Measurements from ENCODE around the gene MFSD6. TPM values are rescaled to one million over a fixed set of nuclear protein-coding genes. Genes with fewer than 3 reads are reported as not detected.

The MFSD6 gene
- polyA plus RNA-seq, 3 donors, result 8.8 to 15.7 (median 12.9) TPM

DNA sequence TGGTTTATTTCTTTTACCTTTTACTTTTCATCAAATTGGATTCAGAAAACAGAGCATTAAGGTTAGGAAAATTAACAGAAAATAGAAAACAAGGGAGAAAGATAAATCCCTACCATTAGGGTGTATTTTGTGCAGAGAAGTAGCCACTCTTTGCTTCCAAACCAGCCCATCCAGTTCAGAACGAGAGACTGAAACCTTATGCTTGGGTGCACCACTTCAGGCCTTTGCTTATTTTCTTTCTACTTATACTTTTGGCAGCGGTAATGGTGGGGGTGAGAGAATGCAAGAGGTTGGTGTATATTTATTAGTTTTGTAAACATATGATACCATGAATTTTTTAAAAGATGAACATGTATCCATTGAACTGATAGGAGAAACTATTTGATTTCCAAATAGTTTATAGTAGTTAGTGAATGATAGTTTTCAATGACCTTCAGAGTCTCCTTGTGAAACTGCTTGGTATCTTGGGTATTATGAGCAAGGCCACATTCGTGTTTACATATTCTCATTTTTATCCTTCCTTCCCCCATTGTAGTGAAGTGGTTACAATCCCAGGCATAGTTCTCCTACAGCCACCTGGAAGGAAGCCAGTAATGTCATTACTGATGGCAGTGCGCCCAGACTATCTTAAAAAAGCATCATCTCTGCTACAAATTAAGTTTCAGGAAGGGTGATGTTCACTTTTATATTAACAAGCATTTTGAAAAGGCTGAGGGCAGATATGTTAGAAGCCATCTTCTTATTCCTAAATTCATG is 60.8 kb downstream of the MFSD6 start:
- Histone ChIP-seq H2AFZ (ENCODE audit: insufficient read depth, low read depth, low read length, poor library complexity, severe bottlenecking) (no peak overlapping the region), H4K20me1 (ENCODE audit: insufficient read depth, low read length) (peaks cover 21% of the 10 kb centered on the region), H3K27ac (ENCODE audit: low read depth in 1 of 2, low read length in 2 of 2) (peak overlapping the region in 1 of 2 donors; percentile 61), H3K27me3 (ENCODE audit: control insufficient read depth in 2 of 2, insufficient read depth in 2 of 2, low read length in 2 of 2) (no peaks in the 10 kb centered on the region), H3K4me3 (replicated peaks in 1 of 3; ENCODE audit: low read depth in 2 of 3, low read length in 3 of 3) (no peak overlapping the region), H3K36me3 (replicated peaks in 1 of 2; ENCODE audit: control insufficient read depth in 1 of 2, insufficient read depth in 2 of 2, low read length in 2 of 2) (peaks cover 0 to 23% of the 10 kb centered on the region in 2 donors), H3K4me2 (replicated peaks; ENCODE audit: extremely low read depth, low read length, poor library complexity, severe bottlenecking) (no peak overlapping the region), H3K9ac (ENCODE audit: insufficient read depth, low read length, poor library complexity, severe bottlenecking) (no peak overlapping the region), H3K79me2 (ENCODE audit: insufficient read depth, low read length) (peaks cover 13% of the 10 kb centered on the region), H3K4me1 (ENCODE audit: control insufficient read depth in 1 of 2, insufficient read depth in 2 of 2, low read length in 2 of 2) (peaks cover 11 to 13% of the 10 kb centered on the region in 2 donors), H3K9me3 (replicated peaks in 1 of 2; ENCODE audit: control insufficient read depth in 1 of 2, insufficient read depth in 1 of 2, low read length in 2 of 2) (no peaks in the 10 kb centered on the region)
- Mint-ChIP-seq H3K27me3 (ENCODE audit: low read depth in 3 of 3) (peaks cover 0 to 2% (median 0%) of the 10 kb centered on the region in 3 donors), H3K36me3 (peaks cover 24 to 25% of the 10 kb centered on the region in 2 donors), H3K4me1 (peaks cover 23% of the 10 kb centered on the region), H3K27ac (peak overlapping the region; percentile 64 to 93 (median 86)), H3K4me3 (no peak overlapping the region), H3K9me3 (peaks cover 0 to 12% (median 6%) of the 10 kb centered on the region in 7 donors)
- no CpG with 5 or more reads among the region's 4 CpGs for WGBS (ENCODE audit: insufficient coverage)
- TF ChIP-seq, protein P1, sequence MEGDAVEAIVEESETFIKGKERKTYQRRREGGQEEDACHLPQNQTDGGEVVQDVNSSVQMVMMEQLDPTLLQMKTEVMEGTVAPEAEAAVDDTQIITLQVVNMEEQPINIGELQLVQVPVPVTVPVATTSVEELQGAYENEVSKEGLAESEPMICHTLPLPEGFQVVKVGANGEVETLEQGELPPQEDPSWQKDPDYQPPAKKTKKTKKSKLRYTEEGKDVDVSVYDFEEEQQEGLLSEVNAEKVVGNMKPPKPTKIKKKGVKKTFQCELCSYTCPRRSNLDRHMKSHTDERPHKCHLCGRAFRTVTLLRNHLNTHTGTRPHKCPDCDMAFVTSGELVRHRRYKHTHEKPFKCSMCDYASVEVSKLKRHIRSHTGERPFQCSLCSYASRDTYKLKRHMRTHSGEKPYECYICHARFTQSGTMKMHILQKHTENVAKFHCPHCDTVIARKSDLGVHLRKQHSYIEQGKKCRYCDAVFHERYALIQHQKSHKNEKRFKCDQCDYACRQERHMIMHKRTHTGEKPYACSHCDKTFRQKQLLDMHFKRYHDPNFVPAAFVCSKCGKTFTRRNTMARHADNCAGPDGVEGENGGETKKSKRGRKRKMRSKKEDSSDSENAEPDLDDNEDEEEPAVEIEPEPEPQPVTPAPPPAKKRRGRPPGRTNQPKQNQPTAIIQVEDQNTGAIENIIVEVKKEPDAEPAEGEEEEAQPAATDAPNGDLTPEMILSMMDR (IDR thresholded peaks at IDR 0.05), result no peak
- intact Hi-C loops (cut with micrococcal nuclease), result no loop called here
- DNase-seq, result peak; percentile 17 to 54 (median 33)

DNA sequence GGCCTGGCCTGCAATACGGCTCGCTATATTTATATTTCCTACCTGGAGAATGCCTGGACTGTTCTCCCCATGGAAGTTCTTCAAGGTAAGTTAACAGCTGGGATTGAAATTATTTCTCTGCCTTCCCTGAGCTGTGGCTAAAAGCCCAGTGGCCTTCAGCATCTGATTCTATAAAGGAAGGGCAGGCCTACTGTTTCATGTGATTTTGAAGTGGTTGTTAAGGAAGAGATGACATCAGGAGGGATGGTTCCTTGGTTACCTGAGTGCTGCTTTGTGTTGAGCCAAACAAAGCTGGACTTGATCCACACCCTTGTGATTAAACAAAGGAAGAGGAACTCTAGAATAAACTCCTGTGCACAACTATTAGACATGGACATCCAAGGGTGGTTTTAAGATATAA is 61.6 kb downstream of the MFSD6 start:
- intact Hi-C loops (cut with micrococcal nuclease), result no loop called here
- Histone ChIP-seq H3K27me3 (ENCODE audit: control insufficient read depth in 2 of 2, insufficient read depth in 2 of 2, low read length in 2 of 2) (no peaks in the 10 kb centered on the region), H3K36me3 (replicated peaks in 1 of 2; ENCODE audit: control insufficient read depth in 1 of 2, insufficient read depth in 2 of 2, low read length in 2 of 2) (peaks cover 0 to 23% of the 10 kb centered on the region in 2 donors), H4K20me1 (ENCODE audit: insufficient read depth, low read length) (peaks cover 16% of the 10 kb centered on the region), H3K79me2 (ENCODE audit: insufficient read depth, low read length) (peaks cover 13% of the 10 kb centered on the region), H3K4me1 (ENCODE audit: control insufficient read depth in 1 of 2, insufficient read depth in 2 of 2, low read length in 2 of 2) (peaks cover 11 to 13% of the 10 kb centered on the region in 2 donors), H3K4me2 (replicated peaks; ENCODE audit: extremely low read depth, low read length, poor library complexity, severe bottlenecking) (no peak overlapping the region), H3K9ac (ENCODE audit: insufficient read depth, low read length, poor library complexity, severe bottlenecking) (no peak overlapping the region), H3K9me3 (replicated peaks in 1 of 2; ENCODE audit: control insufficient read depth in 1 of 2, insufficient read depth in 1 of 2, low read length in 2 of 2) (no peaks in the 10 kb centered on the region), H3K27ac (ENCODE audit: low read depth in 1 of 2, low read length in 2 of 2) (peak overlapping the region in 1 of 2 donors; percentile 52), H3K4me3 (replicated peaks in 1 of 3; ENCODE audit: low read depth in 2 of 3, low read length in 3 of 3) (no peak overlapping the region), H2AFZ (ENCODE audit: insufficient read depth, low read depth, low read length, poor library complexity, severe bottlenecking) (no peak overlapping the region)
- Mint-ChIP-seq H3K4me1 (peaks cover 23% of the 10 kb centered on the region), H3K36me3 (peaks cover 24 to 25% of the 10 kb centered on the region in 2 donors), H3K27me3 (ENCODE audit: low read depth in 3 of 3) (peaks cover 0 to 2% (median 0%) of the 10 kb centered on the region in 3 donors), H3K9me3 (peaks cover 0 to 12% (median 6%) of the 10 kb centered on the region in 7 donors), H3K27ac (peak overlapping the region; percentile 64 to 96 (median 86)), H3K4me3 (no peak overlapping the region)
- TF ChIP-seq, protein P1 (IDR thresholded peaks at IDR 0.05), result no peak
- WGBS (ENCODE audit: insufficient coverage), result no CpG with 5 or more reads among the region's 2 CpGs
- peak; percentile 49 to 66 (median 55) for DNase-seq
